Left ventricle myocardium superior (tissue), 1 donor: ENCODE data around the gene AHDC1. TPM values are rescaled to one million over a fixed set of nuclear protein-coding genes. Genes with fewer than 3 reads are reported as not detected.
"Not testable (repeated sequence)": the region's sequence is repeated elsewhere in the genome, so short reads cannot be mapped to it uniquely, and the experiment has no call there.

Source experiments
- ATAC-seq: fragments of 200-7000 bp; cut with Tn5 transposase; one replicate; pipeline ENCODE4 v1.9.1; 2020; ENCODE audit warnings: mild to moderate bottlenecking, moderate library complexity
- DNase-seq: peaks from one replicate; pipeline ENCODE4 v3.0.0-alpha.2; 2020
- intact Hi-C: fragments of 100-400 bp; cut with micrococcal nuclease; formaldehyde crosslinking; loops from one replicate; pipeline ENCODE4 v1.11.0; 2022
- total RNA-seq: library from RNA; stranded (reverse); fragmentation: NEBNext Ultra II Directional; extraction: Animal tissue kit (Norgen Biotek cat#: 25700); gene quantifications from one replicate; pipeline ENCODE4 v1.2.1, GENCODE V29; 2021
- donor health status: DM: no; HTN: yes; CAD: no; lungs with severe emphysema.

AHDC1 gene
- total RNA-seq, 1 donor from 2014 or later = 42.8 TPM

DNA sequence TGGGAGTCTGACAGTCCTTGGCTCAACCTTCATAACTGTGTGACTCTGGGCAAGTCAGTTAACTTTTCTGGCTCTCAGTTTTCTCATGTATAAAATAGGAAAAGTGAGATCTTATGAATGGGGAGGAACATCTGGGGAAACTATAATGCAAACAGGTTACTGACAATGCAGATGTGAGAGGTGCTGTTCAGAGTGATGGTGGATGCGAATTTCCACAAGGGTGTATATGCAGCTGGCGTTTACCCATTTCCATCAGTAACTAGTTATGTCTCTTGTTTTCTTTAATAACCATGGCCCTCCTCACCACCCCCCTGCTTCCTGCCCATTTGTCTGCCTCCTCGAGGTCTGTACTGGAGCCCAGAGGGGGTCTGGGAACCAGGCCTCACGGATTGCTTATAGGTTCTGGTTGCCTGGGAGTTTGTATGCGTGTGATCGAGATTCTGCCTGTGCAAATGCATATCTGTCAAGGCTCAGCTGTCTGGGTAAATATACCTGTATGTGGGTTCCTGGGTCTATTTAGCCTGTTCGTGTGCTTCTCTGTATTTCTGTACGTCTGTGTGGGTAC is 44.4 kb downstream of the AHDC1 start:
- DNase-seq = no peak
- ATAC-seq = no peak
- intact Hi-C loops = loop anchor here (5.0 kb wide), 1 partner anchor 43 kb away; the partner anchor contains the start of gene AHDC1

DNA sequence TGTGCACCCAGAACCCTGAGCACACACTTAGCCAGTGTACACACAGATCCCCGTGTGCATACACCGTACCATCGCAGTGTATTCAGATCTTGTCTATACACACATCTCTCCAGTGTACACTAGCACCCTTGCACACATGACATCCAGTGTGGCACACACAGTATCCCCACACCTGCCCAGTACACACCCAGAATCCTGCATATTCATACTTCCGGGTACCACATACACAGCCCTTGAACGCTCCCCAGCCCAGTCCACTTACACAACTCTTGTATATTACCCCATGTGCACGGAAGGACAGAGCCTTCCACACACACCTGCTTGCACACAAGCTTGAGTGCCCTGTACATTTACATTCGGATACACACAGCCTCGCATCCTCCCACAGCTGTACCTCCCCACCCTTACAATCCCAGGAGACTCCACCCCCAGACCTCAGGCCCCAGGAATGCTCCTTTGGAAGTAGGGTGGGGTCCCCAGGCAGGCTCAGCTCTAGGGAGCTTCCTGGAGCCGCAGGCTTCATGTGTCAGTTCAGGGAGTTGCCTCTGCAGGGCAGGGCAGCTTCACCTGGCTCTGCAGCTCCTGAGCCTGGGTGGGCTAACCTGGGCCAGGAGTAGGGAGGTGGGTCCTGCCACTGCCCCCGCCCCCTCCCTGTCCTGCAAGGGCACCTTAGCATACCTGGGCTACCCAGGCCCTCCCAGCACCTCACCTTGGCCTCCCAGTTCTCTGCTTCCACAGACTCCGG is 46.2 kb downstream of the AHDC1 start:
- intact Hi-C loops = no loop called here
- ATAC-seq (no peak), DNase-seq (peak; percentile 31)

DNA sequence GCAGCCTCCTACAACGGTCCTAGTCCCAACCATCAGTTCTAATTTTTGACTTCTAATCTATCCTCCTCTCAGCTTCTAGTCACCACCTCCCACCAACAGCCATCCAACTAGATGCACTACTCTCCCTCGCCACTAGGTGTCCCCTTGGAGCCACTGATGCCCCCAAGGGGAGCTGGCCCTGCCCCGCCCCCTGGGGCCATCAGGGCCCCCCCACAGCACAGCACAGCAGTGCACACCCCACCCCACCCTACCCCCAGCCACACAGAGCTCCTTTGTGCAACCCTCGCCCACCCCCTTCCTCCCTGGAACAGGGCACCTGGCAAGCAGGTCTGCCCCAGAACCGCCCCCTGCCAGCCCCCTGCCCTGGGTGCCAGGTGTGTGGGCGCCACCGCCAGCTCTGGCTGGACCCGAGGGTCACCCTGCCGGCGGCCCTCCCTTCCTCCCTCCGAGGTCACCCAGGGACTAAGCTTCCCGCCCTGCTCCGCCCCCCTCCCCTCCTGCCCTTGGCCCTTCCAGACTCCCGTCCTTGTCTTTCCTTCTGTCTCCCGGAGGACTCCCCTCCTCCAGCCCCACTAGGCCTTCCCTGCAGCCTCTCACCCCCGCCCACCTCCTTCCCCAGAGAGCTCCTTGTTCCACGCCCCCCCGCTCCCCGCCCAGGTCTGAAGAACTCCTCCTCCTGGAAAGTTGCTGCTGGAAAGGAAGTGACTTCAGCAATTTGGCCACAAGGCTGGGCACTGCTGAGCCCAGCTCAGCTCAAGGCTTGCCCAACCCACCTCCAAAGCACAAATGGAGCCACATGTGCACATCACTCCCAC is 47.0 kb downstream of the AHDC1 start:
- ATAC-seq (peak; percentile 68), DNase-seq (peak; percentile 92)
- intact Hi-C loops = no loop called here

DNA sequence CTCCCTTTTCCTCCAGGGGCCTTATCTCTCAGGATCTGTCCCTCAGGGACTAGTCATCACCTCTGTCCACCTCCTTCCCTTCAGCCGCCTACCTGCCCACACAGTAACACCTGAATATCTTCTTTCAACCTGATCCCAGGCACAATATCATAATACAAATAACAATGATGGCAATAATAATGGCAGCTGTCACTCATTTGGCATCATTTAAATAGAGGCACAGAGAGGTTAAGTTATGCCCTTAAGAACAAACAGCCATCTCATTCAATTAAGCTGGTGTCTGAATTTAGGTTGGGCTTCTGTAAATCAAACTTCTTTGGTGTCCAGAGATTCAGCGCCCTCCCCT is 47.5 kb downstream of the AHDC1 start:
- ATAC-seq (no peak), DNase-seq (no peak)
- intact Hi-C loops = no loop called here

DNA sequence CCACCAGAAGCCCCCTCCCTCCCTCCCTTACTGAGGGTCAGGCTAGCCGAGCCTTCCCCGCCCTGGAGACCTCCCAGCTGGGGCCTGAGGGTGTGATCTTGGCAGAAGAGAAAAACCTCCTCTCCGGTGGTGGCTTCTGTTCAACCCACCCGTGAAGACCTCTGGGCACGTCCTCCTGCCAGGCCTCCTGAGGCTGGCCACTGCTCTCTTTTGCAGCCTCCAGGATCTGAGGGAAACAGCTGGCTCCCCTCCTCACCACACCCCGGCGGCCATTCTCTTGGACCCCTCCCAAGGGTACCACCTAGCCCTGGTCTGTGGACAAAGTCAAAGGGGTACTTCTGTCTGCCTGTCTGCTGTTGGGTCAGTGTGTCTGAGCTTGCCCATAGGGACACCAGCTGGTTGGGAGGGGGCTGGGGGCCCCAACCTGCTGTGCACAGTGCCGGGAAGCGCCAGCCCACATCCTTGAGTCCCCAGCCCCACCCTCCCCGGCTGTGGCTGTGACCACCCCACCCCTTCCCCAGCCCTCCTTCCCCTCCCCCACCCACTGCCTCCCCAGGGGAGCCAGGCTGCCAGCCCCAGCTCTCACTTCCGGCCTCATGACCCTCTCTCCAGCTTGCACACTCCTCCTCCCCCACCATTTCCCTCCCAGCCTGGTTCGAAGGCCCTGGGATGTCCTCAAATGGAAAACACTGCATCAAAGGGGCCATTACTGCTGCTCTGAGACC is 48.1 kb downstream of the AHDC1 start:
- intact Hi-C loops = no loop called here
- DNase-seq (peak; percentile 75), ATAC-seq (peak; percentile 49)

DNA sequence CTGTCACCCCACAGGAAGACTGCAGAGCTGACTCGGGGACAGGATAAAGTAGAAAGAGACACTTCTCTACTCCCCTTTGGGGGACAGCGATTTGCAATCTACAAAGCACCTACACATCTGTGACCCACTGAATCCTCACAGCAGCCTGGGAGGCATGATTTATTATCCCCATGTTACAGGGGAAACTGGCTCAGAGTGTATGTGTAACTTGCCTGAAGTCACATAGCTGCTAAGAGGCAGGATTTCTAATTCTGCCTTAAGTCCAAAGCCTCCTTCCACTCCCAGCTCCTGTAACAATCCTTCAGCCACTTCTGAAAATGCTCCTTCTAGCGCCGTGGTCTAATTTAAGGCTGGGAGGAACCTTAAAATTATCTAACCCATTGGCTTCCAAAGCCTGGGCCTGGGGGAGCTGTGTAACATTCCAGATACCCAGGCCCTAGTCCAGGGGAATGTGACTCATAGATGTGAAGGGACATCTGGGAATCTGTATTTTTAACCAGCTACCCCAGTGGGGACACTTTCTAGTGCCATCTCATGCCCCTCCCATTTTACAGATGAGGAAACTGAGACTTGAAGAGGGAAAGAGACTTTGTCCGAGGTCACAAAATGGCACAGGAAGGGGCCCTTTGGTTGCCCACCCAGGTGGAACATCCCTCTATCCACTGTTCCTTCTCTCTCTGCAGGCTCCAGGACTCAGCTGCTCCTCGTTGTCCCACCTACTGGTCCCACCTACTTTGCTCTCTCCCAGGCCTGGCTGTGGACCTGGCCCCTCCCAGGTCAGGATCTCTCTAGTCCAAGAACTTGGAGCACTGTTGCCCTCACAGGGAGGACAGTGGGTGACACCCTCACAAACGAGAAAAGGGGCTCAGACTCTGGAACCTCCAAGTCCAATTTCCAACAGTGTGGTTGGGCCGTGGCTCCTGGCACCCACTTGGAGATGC is 48.9 kb downstream of the AHDC1 start:
- peak; percentile 77 for DNase-seq
- intact Hi-C loops = no loop called here
- ATAC-seq = peak; percentile 57

DNA sequence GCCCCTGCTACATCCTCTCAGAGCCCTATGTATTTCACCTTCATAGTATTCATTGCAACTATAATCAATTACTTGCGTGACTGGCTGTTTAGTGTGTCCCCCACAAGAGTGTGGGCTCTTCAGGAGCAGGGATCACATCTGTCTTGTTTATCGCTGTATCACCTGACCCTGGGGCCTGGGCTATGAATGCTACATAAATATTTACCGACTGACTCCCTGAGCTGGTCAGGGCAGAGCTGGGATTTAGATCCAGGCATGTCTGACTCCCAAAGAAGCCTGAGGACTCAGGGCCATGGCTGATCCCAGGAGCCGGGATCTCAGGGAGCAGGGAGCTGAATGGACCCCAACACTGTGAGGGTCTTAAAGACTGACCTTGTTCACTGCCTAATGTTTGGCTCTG is 49.7 kb downstream of the AHDC1 start:
- ATAC-seq = no peak
- intact Hi-C loops = no loop called here

DNA sequence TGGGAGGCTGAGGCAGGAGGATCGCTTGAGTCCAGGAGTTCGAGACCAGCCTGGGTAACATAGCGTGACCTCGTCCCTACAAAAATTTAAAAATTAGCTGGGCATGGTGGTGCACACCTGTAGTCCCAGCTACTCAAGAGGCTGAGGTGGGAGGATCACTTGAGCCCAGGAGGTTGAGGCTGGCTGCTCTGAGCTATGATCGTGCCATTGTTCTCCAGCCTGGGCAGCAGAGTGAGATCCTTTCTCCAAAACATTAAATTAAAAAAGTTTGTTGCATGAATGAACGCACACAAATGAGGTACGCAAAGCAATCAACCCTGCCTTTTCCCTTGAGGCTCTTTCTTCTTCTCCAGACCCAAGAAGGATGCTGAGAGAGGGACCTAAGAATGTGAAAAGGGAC is 50.1 kb downstream of the AHDC1 start:
- ATAC-seq, intact Hi-C loops, DNase-seq: not testable (repeated sequence)

More for the DNA sequence above, 49.7 kb downstream of the AHDC1 start:
- DNase-seq = no peak

DNA sequence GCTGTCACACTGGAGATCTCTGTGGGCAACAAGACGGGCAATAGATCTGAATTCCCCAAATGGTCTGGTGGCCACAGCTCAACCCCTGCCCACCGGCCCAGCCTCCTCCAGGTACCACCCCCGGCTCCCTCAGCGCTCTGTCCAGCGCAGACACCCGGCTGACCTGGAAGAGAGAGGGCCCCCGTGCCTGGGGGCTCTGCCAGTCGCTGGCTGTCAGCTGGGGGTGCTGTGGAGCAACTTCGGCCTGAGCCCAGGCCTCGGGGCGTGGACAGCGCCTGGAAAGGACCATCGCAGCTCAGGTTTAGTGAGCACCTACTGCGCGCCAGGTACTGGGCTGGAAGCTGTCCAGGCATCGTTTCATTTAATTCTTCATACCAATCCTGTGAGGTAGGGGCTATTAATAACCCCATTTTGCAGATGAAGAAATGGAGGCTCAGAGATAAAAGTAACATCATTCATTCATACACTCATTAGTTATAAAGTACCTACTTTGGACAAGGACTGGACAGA is 51.0 kb downstream of the AHDC1 start:
- ATAC-seq (no peak), DNase-seq (peak; percentile 35)
- intact Hi-C loops = no loop called here

DNA sequence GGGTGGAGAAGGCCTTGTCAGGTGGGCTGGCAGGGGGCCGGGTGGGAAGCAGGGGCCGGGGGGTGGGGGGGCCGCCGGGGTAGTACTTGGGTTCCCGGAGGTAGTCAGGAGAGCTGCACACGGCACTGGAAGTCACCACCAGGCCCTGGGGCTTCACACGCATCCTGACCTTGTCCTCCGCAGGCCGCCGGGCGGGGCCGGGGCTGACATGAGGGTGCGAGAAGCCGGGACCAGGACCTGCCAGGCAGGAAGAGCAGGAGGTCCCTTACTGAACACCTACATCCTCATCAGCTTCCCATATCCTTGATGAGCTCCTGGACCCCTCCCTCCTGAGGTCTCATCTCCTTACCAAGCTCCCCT is 52.0 kb downstream of the AHDC1 start:
- DNase-seq (no peak), ATAC-seq (no peak)
- intact Hi-C loops = no loop called here

DNA sequence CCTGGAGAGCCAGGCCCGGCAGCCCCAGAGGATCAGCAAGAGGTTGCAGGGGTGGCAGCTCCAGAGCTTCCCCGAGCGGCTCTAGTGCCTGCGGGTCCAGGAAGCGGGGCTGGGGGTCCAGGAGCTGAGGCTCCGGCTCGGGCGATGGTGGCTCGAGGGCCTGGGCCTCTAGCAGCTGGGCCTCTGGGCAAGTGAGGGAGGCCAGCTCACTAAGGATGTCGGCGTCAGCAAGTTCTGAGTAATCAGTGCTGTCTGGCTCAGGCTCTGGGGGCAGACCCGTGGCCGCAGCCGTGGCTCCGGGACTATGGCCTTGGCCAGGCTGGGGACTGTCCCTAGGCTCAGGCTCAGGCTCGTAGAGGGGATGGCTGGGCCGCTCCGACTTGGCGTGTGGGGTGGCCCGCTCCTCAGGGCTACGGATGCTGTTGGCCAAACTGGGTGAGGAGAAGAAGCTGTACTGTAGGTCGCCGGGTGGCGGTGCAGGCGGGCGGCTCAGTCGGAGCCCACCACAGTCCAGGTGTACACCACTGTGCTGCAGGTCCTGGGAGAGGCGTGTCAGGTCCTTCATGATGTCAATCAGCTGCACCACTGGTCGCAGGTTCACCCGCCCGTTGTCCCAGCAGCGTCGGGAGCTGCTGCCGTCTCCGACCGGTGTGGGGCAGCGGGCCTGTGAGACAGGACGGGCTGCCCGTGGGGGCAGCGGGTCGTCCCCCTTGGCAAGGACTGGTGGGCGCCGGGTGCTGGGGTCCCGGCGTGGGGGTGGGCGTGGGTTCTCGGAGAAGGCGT is 52.6 kb downstream of the AHDC1 start:
- intact Hi-C loops = no loop called here
- ATAC-seq (no peak), DNase-seq (no peak)

DNA sequence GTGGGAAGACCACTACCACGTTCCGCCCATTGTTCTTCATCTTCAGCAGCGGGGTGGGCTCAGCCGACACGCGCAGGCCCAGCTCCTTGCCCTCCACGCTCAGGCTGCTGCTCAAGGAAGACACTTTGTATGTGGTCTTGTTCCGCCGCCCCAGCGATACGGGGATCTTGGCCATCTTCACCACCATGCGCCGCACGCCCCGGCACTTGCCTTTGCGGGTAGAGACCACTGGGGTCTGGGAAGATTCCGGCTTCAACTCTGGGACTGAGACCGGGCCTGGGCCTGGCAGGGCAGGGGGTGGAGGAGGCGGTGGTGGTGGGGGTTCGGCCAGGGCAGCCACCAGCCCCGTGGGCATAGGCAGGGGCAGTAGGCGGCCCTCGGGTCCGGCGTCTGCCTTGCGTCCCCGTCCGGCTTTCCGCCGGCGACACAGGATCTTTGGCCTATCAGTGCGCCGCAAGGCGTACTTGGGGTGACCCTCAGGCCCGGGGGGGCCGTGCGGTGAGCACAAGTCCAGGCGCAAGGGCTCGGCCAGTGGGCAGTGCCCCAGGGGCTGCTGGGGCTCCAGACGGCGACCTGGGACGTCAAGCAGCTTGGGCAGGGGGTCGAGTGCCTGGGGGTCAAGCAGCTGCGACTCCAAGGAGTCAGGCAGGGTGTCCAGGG is 53.3 kb downstream of the AHDC1 start:
- intact Hi-C loops = no loop called here
- peak; percentile 29 for DNase-seq
- ATAC-seq = no peak

DNA sequence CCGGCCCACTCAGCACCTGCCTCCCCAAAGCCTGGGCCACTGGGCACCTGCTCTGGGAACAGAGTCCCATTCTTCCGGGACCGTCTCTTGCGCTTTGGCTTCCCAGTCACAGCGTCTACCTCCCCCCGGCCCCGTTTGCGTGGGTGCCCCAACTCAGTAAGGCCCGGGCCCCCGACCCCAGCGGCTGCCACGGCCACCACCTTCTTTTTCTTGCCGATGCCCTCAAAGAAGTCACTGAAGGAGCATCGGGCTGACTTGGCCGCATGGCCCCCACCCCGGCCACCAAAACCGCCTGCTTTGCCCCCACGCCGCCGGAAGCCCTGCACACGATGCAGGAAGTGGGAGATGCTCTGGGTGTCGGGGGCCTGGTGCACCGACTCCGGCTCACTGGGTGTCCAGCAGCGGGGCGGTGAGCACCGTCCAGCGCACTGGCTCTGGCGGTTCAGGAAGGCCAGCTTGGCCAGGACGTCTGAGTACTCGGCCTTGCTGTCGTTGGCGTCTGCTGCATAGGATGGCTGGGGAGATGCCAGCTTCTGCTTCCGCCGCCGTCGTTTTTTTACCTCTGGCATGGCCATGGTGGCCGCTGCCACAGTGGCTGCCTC is 54.0 kb downstream of the AHDC1 start:
- intact Hi-C loops = no loop called here
- peak; percentile 27 for DNase-seq
- no peak for ATAC-seq

DNA sequence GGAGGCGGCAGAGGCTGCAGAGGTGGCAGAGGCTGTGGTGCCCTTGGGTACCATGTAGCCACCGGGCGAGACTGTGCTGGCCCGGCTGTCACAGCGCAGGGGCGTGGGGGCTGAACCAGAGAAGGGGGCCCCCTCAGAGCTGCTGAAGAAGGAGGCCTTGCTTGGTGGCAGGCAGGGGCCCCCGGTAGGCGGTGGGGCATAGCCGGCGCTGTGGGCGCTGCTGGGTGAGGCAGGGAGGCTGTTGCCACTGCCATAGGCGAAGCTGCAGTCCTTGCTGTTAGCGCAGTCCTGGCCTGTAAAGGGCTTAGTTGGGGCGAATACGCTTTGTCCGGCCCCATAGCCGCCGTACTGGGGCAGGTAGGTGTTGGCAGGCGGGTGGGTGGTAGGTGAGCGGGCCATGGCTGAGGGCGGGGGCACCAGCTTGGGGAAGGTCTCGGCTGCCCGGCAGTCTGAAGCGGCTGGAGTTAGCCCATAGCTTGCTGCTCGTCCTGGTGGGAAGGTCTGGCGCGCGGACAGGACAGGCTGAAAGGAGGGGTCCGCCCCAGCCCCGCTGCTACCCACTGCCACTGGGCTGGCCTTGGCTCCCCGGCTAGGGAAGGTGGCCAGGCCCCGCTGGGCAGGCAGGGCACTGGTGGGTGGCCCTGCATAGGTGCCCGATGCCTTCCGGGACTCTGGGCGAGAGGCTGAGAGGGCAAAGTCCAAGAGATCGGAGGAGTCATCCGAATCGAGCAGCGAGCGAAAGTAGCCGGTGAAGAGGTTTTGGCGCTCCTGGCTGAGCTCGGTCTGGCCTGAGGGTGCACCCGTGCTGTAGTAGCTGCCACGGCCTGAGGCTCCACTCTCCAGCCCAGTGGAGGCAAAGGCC is 54.9 kb downstream of the AHDC1 start:
- intact Hi-C loops = no loop called here
- ATAC-seq (no peak), DNase-seq (peak; percentile 36)

DNA sequence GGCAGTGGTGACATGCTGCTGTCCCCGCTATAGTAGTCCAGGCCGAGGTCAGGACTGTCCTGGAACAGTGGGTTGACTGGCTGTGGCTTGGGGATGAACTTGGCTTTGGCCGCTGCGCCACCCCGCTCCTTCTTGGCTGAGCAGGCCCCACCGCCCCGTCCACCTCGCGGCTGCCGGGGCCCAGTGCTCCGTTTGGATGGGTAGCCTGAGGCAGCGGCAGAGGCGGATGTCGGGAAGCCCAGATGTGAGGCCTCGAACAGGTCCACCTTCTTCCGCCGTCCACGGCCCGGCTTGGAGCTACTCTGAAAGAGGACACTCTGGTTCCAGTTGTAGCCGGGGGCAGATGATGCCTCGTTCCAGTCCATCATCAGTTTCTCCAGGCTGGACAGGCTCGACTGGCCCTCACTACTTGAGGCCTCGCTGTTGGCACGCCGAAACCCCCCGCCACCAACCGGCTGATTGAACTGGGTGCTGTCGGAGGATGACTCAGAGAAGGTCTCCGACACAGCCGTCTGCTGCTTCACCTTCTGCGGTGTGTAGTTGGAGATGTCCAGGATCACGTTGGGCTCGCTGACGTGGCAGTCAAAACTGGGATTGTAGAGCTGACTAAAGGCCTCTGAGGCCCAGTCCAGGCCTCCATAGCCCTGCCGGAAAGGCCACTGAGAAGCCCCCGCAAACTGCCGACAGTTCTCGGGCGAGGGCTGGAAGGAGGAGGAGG is 55.6 kb downstream of the AHDC1 start:
- DNase-seq (peak; percentile 39), ATAC-seq (no peak)
- intact Hi-C loops = no loop called here
